Tongue (tissue), 2 donors: ENCODE measurements around the gene CYP1B1. TPM values are rescaled to one million over a fixed set of nuclear protein-coding genes. Genes with fewer than 3 reads are reported as not detected.
"Not testable (repeated sequence)": the region's sequence is repeated elsewhere in the genome, so short reads cannot be mapped to it uniquely, and the experiment has no call there.

ENCODE experiments used
- DNase-seq: peaks from one replicate; pipeline ENCODE4 v3.0.0-alpha.2; 2015
- total RNA-seq: library from RNA; depleted of rRNA; stranded (reverse); fragments of >200 nt; gene quantifications from one replicate; pipeline ENCODE4 v1.2.3, GENCODE V29; 2014

The CYP1B1 gene
- total RNA-seq, 1 donor from 2014 or later, result 8.0 TPM

- no peak for DNase-seq
Measured at GRCh38 chr2:38032946-38033345, 43.0 kb downstream of the CYP1B1 start.

- DNase-seq, result peak; percentile 59
Measured at GRCh38 chr2:38030635-38031355, 45.2 kb downstream of the CYP1B1 start.

- no peak for DNase-seq
Measured at GRCh38 chr2:38029512-38029911, 46.4 kb downstream of the CYP1B1 start.

DNA sequence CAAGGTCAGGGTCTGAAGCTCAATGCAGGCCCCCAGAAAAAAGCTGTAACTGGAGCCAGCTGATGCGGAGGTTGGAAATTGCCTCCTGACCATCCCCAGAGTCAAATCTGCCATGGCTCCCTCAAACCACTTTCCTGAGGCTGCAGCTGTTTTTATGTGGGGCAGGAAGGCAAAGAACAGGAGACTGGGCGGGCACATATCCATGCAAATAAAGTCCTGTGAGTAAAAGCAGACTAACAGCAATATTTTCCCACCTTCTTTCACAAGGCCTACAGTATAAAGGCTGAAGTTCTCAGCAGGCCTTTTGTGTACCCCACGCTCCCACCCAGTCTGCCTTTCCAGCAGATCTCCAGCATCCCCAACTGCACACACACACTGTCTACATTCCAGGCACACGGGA is 47.1 kb downstream of the CYP1B1 start:
- DNase-seq, result no peak

- DNase-seq, result no peak
Measured at GRCh38 chr2:38026846-38027245, 49.1 kb downstream of the CYP1B1 start.

DNA sequence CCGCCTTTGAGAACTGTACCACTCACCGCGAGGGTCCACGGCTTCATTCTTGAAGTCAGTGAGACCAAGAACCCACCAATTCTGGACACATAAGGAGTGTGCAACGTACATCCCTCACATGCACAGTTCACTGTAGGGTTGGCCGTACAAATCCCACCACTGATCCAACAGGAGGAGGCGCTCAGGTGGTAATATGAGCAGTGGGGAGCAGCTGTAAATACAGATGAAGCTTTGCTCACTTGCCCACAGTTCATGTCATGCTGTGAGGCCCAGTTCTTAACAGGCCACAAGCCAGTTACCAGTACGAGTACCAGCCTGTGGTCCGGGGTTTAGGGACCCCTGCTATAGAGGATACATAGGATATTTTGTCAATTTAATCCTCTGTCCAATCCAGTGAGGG is 54.4 kb downstream of the CYP1B1 start:
- DNase-seq, result no peak

GRCh38 chr2:38020359-38021069 is 55.4 kb downstream of the CYP1B1 start:
- not testable (repeated sequence) for DNase-seq

GRCh38 chr2:38017836-38018235 is 58.1 kb downstream of the CYP1B1 start:
- DNase-seq, result no peak

Other genes with a start within 250 kb of the CYP1B1 start
- gene RMDN2, start 150.9 kb downstream of the CYP1B1 start, total RNA-seq, result 10.9 TPM